ENCODE results near the gene MYLK4.

MYLK4 gene

DNA sequence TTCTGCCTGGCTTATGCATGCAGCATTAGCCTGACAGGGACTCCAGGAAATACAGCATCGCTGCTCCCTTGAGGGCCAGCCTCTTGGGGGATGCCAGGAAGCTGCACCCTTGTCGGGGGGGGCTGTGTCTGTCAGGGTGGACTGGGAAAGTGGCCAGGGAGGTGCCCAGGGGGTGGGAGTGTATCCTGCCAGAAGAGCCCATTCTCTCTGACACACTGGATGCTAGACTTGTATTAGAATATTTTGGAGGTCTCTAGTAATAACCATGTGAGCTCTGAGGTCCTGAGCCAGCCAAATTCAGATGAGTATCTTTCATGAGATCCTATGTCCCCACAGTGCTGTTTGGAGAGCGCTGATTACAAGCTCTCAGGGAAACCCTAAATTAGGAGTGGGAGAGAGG lies 89.1 kb downstream of the MYLK4 start:
- no peak for DNase-seq (ENCODE audit: low spot score)
- TF ChIP-seq, protein P1, sequence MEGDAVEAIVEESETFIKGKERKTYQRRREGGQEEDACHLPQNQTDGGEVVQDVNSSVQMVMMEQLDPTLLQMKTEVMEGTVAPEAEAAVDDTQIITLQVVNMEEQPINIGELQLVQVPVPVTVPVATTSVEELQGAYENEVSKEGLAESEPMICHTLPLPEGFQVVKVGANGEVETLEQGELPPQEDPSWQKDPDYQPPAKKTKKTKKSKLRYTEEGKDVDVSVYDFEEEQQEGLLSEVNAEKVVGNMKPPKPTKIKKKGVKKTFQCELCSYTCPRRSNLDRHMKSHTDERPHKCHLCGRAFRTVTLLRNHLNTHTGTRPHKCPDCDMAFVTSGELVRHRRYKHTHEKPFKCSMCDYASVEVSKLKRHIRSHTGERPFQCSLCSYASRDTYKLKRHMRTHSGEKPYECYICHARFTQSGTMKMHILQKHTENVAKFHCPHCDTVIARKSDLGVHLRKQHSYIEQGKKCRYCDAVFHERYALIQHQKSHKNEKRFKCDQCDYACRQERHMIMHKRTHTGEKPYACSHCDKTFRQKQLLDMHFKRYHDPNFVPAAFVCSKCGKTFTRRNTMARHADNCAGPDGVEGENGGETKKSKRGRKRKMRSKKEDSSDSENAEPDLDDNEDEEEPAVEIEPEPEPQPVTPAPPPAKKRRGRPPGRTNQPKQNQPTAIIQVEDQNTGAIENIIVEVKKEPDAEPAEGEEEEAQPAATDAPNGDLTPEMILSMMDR (IDR thresholded peaks at IDR 0.05; ENCODE audit: borderline replicate concordance, control extremely low read depth, extremely low read depth, insufficient read depth, missing control alignments) = no peak
- in situ Hi-C loops (cut with MboI; ENCODE audit: low sequenced_read_pairs, unreplicated experiment) = no loop called here

DNA sequence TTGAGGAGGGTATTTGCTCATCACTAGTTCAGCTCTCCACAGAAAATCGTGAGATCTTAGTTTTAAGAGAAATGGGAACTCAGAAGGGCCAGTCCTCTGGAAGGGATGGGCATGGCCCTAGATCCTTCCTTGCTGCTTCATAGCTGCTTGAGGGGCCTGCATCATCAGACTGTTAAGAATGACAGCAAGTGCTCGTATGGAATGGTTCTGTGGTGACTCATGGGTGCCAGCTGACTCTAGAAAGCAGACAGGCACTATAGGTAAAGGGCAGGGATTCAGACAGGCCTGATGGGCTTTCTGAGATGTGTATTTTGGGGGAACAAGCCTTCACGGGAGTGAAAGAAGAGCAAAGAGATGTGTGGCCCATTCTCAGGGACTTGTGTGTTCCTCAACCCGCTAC lies 90.8 kb downstream of the MYLK4 start:
- in situ Hi-C loops (cut with MboI; ENCODE audit: low sequenced_read_pairs, unreplicated experiment) = no loop called here
- DNase-seq (ENCODE audit: low spot score) = no peak
- TF ChIP-seq, protein P1 (IDR thresholded peaks at IDR 0.05; ENCODE audit: borderline replicate concordance, control extremely low read depth, extremely low read depth, insufficient read depth, missing control alignments) = no peak

DNA sequence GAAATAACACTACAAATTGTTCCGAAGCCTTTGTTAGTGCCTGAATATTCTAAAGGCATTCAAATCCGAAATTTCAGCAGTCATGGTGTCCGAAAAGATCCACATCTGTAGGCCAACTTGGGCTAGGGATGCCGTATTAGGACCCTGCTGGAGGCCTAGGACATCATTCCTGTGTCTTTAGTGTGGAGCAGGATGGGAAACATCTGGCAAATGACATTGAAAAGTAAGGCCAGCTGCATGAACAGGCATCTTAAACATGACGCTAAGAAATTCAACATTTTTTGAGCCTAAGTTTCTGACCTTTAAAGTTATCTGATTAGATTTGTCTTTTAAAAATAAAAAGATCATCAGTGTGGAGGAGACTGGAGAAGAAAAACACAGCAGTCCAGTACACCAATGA lies 91.3 kb downstream of the MYLK4 start:
- in situ Hi-C loops (cut with MboI; ENCODE audit: low sequenced_read_pairs, unreplicated experiment) = no loop called here
- TF ChIP-seq, protein P1 (IDR thresholded peaks at IDR 0.05; ENCODE audit: borderline replicate concordance, control extremely low read depth, extremely low read depth, insufficient read depth, missing control alignments) = no peak
- DNase-seq (ENCODE audit: low spot score) = no peak

DNA sequence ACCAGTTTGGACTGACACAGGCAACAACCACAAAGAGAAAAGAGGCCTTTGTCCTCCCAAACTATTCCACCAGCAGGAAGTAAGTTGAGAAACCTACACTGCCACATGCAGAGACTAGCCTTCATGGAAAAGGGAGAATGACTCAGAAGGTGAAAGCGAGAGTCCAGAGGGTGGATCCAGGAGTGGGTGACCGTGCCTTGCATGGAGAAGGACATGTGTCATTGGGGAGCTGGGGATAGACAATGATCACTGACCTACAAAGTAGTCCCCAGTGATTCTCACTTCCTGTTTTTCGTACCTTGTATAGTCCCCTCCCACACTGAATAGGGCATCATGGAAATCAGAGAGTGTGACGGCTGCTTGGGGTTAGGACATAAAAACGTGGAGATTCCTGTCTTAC lies 91.9 kb downstream of the MYLK4 start:
- in situ Hi-C loops (cut with MboI; ENCODE audit: low sequenced_read_pairs, unreplicated experiment) = no loop called here
- TF ChIP-seq, protein P1 (IDR thresholded peaks at IDR 0.05; ENCODE audit: borderline replicate concordance, control extremely low read depth, extremely low read depth, insufficient read depth, missing control alignments) = no peak
- DNase-seq (ENCODE audit: low spot score) = peak; percentile 44

DNA sequence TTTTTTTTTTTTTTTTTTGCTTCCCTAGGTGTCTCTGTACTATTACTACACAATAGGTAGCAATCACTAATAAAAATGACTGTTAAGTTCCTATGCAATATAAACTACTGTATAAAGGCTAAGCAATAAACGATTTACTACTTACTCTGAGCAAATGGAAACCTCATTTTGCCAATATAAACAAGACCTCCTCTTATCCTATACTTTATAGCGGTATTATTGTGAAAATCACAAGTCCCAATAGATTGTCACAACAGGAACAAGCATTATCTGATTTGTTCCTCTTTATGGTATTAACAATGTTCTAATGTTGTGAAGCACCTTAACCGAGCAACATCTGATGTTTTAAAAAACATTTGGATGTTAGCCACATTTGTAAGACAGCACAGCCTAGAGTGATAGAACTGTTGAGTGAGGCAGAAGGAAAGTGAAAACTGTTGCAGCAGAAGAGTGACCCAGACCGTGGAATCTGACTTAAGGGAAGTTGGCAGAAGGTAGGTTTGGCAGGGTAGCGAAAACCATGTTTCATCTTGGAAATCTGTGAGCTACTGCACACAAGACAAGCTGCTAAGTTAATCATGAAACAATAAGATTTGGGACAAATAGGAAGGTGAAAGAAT lies 94.2 kb downstream of the MYLK4 start:
- in situ Hi-C loops (cut with MboI; ENCODE audit: low sequenced_read_pairs, unreplicated experiment) = no loop called here
- TF ChIP-seq, protein P1 (IDR thresholded peaks at IDR 0.05; ENCODE audit: borderline replicate concordance, control extremely low read depth, extremely low read depth, insufficient read depth, missing control alignments) = no peak
- no peak for DNase-seq (ENCODE audit: low spot score)

DNA sequence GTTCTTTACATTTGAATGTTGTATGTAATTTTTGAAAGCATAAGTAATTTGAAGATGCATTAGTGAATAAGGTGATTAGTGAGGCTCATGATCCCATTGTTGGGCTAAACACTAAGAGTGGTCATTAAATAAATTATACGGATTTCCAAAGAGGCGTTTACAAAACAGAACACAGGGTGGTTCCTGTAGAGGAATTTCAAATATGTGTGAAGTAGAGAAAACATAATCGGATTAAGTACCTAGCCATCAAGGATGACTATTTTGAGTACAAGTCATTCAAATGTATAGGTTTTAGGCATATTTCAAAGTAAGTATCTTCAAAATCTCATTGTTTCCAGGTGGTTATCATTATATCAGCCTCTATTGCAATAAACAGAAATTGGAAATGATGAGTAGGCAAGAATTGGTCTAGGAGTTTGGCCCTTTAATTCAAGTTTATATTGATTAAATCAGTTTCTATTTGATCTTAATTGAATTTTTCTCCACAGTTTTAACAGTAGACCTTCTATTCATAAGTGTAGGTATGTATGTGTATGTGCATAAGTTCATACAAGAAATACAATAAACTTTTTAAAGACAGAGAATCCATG lies 94.8 kb downstream of the MYLK4 start:
- TF ChIP-seq, protein P1 (IDR thresholded peaks at IDR 0.05; ENCODE audit: borderline replicate concordance, control extremely low read depth, extremely low read depth, insufficient read depth, missing control alignments) = no peak
- DNase-seq (ENCODE audit: low spot score) = no peak
- in situ Hi-C loops (cut with MboI; ENCODE audit: low sequenced_read_pairs, unreplicated experiment) = no loop called here
